ENCODE measurements around the gene GPR146. TPM values are rescaled to one million over a fixed set of nuclear protein-coding genes. Genes with fewer than 3 reads are reported as not detected.
"Not testable (repeated sequence)": the region's sequence is repeated elsewhere in the genome, so short reads cannot be mapped to it uniquely, and the experiment has no call there.

Gene GPR146
- total and polyA plus RNA-seq, 7 donors: 5.0 to 14.0 (median 9.4) TPM

DNA sequence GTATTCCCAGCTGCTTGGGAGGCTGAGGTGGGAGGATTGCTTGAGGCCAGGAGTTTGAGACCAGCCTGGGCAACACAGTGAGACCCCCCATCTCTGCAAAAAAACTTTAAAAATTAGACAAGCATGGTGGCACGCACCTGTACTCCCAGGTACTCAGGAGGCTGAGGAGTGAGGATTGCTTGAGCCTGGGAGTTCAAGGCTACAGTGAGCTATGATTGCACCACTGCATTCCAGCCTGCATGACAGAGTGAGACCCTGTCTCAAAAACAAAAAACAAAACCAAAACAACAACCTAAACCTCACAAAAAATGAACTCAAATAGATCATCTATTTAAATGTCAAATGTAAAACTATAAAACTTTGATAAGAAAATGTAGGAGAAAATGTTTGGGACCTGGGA, 4.1 kb upstream of the GPR146 start:
- H3K9me3 ChIP-seq; DNase-seq; intact Hi-C loops (cut with DNase I); ATAC-seq; H3K4me3 ChIP-seq; H3K27me3 ChIP-seq (ENCODE audit: insufficient read depth in 3 of 3, low read length in 2 of 3); H3K36me3 ChIP-seq (ENCODE audit: insufficient read depth in 1 of 2, low read depth in 1 of 2); H3K27ac ChIP-seq: not testable (repeated sequence)
- peaks cover 25% of the 10 kb centered on the region for H3K4me1 ChIP-seq
- 86 to 91% (median 90%) methylated on average over 1 of the region's 1 CpG for WGBS, 3 donors

DNA sequence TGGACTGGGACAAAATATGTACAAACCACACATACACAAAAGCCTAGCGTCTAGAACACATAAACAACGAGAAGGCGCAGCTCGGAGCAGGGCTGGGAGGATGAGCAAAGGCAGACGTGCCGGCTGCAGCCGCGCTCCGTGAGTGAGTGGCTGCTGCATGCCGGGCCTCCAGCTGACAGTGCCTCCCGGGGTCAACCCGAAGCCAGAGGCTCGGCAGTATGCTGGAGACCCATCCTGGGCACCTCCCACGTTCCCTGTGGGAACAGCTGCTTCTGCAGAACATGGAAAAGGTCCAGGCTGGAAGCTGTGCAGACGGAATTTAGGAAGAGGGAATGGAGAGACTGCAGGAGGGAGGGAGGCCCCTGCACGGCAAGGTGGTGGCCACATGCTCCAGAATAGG, 3.6 kb upstream of the GPR146 start:
- TF ChIP-seq, protein P1, sequence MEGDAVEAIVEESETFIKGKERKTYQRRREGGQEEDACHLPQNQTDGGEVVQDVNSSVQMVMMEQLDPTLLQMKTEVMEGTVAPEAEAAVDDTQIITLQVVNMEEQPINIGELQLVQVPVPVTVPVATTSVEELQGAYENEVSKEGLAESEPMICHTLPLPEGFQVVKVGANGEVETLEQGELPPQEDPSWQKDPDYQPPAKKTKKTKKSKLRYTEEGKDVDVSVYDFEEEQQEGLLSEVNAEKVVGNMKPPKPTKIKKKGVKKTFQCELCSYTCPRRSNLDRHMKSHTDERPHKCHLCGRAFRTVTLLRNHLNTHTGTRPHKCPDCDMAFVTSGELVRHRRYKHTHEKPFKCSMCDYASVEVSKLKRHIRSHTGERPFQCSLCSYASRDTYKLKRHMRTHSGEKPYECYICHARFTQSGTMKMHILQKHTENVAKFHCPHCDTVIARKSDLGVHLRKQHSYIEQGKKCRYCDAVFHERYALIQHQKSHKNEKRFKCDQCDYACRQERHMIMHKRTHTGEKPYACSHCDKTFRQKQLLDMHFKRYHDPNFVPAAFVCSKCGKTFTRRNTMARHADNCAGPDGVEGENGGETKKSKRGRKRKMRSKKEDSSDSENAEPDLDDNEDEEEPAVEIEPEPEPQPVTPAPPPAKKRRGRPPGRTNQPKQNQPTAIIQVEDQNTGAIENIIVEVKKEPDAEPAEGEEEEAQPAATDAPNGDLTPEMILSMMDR (IDR thresholded peaks at IDR 0.05): no peak
- H3K4me1 ChIP-seq: peaks cover 30% of the 10 kb centered on the region
- H3K9me3 ChIP-seq: no peaks in the 10 kb centered on the region
- WGBS, 3 donors: 27 to 44% (median 36%) methylated on average over 15 to 16 of the region's 16 CpGs
- ATAC-seq (no peak), DNase-seq (peak in 1 of 2 donors; percentile 69)
- H3K27ac ChIP-seq: no peak overlapping the region
- no peaks in the 10 kb centered on the region for H3K36me3 ChIP-seq (ENCODE audit: insufficient read depth in 1 of 2, low read depth in 1 of 2)
- no peaks in the 10 kb centered on the region for H3K27me3 ChIP-seq (ENCODE audit: insufficient read depth in 3 of 3, low read length in 2 of 3)
- intact Hi-C loops (cut with DNase I): no loop called here
- no peak overlapping the region for H3K4me3 ChIP-seq

DNA sequence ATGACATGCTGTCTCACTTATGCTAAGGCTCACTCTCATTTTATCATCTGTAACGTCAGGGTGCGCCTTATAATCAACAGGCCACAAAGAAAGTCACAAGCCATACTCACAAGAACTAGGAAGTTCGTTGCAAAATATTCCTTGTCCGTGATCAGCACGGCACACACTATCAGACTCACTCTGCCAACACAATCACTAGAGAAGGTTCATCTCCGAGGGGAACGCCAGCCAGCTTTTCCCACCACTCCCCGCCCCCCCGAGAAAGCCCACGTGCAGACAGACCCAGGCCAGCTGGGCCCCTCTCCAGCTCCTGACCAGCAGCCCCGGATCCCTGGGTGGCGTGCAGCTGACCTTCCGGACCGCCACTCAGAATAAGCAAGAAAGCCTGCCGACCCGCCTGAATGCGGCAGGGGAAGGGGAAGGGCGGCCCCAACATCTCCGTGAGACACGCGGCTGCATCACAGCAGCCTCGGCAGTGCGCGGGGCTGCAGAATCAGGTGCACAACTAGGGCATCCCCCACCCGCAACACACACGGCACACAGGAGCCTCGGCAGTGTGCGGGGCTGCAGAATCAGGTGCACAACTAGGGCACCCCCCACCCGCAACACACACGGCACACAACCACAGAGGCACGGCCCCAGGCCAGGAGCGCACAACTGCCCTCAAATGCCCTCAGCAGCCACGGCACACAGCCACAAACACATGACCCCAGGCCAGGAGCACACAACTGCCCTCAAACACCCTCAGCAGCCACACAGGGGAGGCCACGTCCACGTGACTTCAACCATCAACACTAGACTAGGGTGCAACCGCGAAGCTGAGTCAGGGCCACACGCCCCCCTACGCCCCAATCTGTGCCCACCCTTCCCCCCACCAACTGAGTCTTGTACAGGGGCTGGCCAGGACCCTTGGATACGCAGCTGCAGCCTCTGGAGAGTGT, 2.5 kb upstream of the GPR146 start:
- ATAC-seq: no peak
- intact Hi-C loops (cut with DNase I): no loop called here
- TF ChIP-seq, protein P1 (IDR thresholded peaks at IDR 0.05): no peak
- Histone ChIP-seq H3K27ac (no peak overlapping the region), H3K36me3 (ENCODE audit: insufficient read depth in 1 of 2, low read depth in 1 of 2) (no peaks in the 10 kb centered on the region), H3K27me3 (ENCODE audit: insufficient read depth in 3 of 3, low read length in 2 of 3) (no peaks in the 10 kb centered on the region), H3K4me3 (no peak overlapping the region), H3K4me1 (peaks cover 38% of the 10 kb centered on the region), H3K9me3 (no peaks in the 10 kb centered on the region)
- WGBS, 3 donors: 34 to 66% (median 45%) methylated on average over 39 to 40 of the region's 40 CpGs
- peak in 1 of 2 donors; percentile 49 for DNase-seq

DNA sequence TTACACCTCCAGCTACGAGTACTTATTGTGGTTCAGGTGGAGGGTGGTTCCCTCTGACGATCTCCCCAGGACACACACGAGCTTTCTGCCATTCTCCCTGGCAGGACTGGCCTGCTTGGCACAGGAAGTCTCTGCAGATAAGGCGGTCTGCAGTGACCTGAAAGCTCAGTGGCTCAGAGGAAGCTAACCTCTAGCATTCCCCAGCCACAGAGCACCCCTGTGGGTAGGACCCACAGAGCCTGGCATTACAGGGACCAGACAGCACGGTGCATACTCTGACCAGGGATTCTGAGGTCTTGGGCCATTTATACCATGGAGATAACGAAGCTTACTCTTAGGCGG, 1.9 kb upstream of the GPR146 start:
- peaks cover 38% of the 10 kb centered on the region for H3K4me1 ChIP-seq
- 60 to 82% (median 68%) methylated on average over 7 of the region's 7 CpGs for WGBS, 3 donors

More for the DNA sequence above, 1.9 kb upstream of the GPR146 start:
- H3K36me3 ChIP-seq (ENCODE audit: insufficient read depth in 1 of 2, low read depth in 1 of 2): no peaks in the 10 kb centered on the region
- H3K27ac ChIP-seq: no peak overlapping the region
- no peaks in the 10 kb centered on the region for H3K27me3 ChIP-seq (ENCODE audit: insufficient read depth in 3 of 3, low read length in 2 of 3)
- no peak for ATAC-seq
- no peak overlapping the region for H3K4me3 ChIP-seq
- H3K9me3 ChIP-seq: no peaks in the 10 kb centered on the region
- intact Hi-C loops (cut with DNase I): no loop called here
- TF ChIP-seq, protein P1 (IDR thresholded peaks at IDR 0.05): no peak
- peak in 1 of 2 donors; percentile 38 for DNase-seq

All from psoas muscle (tissue), 8 donors.